ENCODE results near the gene PSMD1.
"Not testable (repeated sequence)": the region's sequence is repeated elsewhere in the genome, so short reads cannot be mapped to it uniquely, and the experiment has no call there.

Gene PSMD1

DNA sequence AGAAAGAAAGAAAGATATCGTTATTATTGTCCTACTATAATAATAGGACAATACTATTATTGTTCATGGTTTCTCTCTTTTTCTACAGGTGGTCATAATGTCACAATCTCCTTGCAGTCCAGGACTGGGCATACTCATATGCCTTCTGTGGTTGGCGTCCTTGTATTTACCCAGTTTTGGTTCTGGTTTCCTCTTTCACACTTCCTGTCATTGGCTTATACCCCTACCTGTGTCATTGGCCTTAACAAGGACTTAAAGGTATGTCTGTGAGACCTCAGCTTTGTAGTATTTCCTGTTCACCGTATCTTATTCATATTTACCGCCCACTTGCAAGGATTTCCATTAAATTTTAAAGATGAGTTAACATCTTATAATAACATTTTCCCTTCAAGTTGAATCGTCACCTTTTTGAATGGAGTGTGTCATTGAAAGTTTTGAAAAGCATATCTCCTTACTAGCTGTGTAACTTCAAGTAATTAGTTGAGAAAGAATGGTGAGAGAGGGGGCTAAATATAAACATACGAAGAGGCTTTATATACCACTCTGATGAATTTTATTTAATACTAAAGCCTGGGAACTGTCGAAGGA is 104.7 kb downstream of the PSMD1 start:
- DNase-seq, result peak; percentile 34

GRCh38 chr2:231161877-231162329 is 105.2 kb downstream of the PSMD1 start:
- DNase-seq, result peak; percentile 98

DNA sequence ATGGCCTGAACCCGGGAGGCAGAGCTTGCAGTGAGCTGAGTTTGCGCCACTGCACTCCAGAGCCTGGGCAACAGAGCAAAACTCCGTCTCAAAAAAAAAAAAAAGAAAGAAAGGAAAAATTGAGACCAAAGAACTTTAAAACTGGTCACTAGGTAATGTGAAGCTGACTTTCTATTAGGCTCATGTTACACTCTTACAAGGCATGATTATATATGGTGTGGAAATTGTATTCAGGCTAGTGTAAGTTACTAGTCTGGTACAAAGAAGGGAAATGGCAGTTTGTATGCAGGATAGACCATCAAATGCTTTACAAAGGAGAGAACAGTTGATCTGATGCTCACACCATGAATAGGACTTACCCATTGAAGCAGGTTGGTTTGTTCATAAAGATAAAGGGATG is 106.3 kb downstream of the PSMD1 start:
- no peak for DNase-seq

GRCh38 chr2:231163414-231164095 is 106.9 kb downstream of the PSMD1 start:
- DNase-seq, result no peak

GRCh38 chr2:231167745-231168459 is 111.2 kb downstream of the PSMD1 start:
- no peak for DNase-seq

DNA sequence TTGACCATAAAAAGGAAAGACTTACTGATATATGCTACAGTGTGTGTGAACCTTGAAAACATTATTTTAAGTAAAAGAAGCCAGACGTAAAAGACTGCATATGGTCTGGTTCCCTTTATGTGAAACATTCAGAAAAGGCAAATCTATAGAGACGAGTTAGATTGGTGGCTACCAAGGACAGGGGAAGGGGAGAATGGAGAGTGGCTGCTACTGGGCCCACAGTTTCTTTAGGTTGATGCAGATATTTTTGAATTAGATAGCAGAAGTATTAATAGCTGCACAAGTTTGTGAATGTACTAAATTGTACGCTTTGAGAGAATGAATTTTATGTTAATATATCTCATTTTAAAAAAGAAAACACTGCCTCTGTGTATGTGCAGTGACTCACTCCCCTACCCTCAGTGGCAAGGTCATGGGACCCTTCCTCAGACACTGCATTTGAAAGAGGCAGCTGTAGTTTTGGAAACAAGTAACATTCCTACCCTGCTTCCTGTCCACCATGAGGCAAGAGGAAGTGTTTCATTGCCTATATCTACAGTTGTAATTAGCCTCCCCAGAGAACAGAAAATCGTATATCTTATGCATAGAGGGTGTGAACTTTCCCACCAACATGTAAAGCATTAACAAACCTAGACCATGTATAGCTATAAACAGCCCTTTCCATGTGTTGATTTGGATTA is 111.9 kb downstream of the PSMD1 start:
- DNase-seq, result no peak

- no peak for DNase-seq
Measured at GRCh38 chr2:231169488-231169887, 112.8 kb downstream of the PSMD1 start.

- no peak for DNase-seq
Measured at GRCh38 chr2:231170055-231170454, 113.4 kb downstream of the PSMD1 start.

DNA sequence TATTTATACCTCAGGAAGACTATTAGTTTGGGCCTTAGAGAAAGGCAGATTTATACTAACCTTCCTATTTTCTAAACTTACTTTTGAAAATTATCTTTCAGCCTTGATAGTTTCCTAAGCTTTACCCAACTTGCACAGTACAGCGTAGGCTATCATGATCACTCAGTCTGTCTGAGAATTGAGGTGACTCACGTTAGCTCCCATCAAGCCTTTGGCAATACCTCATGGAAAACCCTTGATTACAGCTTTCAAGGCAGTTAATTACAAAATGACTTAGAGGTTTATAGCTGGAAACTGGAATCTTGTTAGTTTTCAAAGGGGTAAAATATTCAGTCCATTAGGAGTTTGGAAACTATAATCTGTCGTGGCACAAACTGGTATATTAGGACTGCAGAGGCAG is 115.4 kb downstream of the PSMD1 start:
- no peak for DNase-seq

GRCh38 chr2:231174211-231174651 is 117.6 kb downstream of the PSMD1 start:
- no peak for DNase-seq

DNA sequence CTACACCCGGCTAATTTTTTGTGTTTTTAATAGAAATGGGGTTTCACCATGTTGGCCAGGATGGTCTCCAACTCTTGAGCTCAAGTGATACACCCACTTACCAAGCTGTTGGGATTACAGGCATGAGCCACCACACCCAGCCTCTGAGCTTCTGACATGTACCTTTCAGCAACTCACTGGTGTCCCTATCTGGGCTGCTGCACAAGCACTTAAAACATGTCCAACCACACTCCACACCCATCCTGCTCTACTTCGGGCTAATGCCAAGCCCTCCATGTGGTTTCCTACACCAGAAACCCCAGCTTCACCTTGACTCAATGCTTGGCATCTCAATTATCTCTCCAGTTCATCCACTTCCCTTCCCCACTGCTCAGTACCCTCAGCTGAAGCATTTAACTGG is 119.4 kb downstream of the PSMD1 start:
- DNase-seq, result no peak

- DNase-seq, result no peak
Measured at GRCh38 chr2:231177156-231178025, 120.7 kb downstream of the PSMD1 start.

DNA sequence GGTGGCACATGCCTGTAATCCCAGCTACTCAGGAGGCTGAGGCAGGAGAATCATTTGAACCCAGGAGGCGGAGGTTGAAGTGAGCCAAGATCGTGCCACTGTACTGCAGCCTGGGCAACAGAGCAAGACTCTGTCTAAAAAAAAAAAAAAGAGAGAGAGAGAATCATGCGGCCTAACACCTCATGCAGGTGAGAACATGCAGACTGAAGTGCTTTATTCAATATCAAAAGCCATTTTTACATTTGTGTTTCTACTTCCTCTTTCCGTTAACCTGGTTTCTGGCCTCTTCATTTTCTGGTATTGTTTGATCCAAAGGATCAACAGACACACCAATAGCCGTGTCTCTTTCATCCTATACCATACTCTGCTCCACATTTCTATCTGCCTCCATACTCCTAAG is 122.1 kb downstream of the PSMD1 start:
- not testable (repeated sequence) for DNase-seq

DNA sequence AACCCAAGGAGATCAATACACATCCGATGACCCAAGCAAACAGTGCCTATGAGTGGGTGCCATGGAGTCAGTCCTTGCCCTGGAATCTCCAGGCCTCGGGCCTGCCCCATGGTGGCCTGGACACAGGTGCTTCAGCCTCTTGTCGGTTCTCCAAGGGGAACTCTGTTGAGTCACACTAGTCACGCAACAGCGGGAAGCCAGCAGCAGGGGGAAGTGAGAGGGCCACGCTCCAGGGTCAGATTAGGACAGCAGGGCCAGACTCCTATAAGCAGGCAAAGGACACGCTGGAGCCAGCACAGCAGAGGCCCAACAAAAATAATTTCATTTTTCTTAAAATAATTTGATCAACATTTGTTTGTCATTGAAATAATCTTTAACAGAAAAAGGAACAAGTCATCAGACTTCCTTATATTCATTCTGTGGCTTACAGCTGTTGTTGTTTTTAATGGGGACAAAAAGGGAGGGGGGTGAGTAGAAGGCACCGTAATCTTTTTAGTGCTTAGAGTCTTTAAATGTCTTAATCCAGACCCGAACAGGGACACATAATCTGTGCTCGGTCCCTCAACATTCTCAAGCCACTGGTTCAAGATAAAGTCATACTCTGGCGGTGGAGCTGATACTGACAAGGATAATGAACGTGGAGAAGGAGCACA is 125.3 kb downstream of the PSMD1 start:
- peak; percentile 80 for DNase-seq

DNA sequence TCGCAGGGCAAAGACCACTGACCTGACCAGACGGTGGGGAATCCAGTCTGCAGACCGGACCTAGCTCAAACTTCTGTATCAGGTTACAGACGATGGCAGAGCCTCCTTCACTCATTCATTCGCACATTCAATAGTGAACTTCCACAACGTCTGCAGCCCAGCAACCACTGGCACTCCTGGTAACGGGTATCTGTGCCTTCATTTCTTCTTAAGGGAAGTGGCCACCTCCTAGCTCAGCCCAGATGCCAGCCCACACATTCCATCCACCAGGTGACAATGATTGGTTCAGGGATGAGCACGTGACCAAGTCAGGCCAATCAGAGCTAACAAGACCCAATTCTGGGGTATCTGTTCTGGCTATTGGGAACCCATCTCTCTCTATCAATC is 125.8 kb downstream of the PSMD1 start:
- no peak for DNase-seq

DNA sequence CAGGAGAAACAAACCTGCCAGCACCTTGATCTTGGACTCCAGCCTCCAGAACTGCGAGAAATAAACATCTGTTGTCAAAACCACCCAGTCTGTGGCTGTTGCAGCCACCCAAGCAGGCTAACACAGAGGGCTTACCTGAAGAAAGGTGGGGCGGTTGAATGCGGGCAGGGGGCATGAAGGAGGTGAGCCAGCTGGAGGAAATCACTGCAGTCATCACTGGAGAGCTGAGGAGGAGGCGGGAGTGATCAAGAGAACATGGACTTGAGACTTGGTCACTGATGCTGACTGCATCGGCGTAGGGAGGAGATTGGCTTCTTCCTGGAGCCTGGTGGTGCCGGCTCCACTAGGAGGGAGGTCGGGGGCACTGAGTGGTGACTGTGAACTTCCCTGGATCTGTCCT is 127.2 kb downstream of the PSMD1 start:
- no peak for DNase-seq

- no peak for DNase-seq
Measured at GRCh38 chr2:231184319-231184718, 127.7 kb downstream of the PSMD1 start.

GRCh38 chr2:231185050-231185725 is 128.5 kb downstream of the PSMD1 start:
- DNase-seq, result no peak

DNA sequence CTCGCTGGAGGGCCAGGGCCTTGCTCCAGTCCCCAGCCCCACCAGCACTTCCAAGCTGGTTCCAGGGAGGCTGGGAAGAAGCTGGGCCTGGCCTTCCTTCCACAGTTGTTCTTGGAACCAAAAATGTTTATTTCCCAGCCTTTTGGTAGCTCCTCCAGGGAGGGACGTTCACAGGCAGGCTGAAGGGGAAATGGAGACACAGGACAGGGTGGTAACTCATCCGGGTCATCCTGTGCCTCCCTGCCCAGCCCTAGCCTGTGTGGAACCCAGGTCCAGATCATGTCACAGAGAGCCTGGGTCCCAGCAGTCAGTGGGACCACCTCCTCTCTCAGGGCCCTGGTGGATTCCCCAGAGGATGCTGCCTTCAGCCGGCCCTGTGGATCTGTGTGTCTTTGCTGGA is 129.2 kb downstream of the PSMD1 start:
- no peak for DNase-seq

- no peak for DNase-seq
Measured at GRCh38 chr2:231186325-231186724, 129.7 kb downstream of the PSMD1 start.

DNA sequence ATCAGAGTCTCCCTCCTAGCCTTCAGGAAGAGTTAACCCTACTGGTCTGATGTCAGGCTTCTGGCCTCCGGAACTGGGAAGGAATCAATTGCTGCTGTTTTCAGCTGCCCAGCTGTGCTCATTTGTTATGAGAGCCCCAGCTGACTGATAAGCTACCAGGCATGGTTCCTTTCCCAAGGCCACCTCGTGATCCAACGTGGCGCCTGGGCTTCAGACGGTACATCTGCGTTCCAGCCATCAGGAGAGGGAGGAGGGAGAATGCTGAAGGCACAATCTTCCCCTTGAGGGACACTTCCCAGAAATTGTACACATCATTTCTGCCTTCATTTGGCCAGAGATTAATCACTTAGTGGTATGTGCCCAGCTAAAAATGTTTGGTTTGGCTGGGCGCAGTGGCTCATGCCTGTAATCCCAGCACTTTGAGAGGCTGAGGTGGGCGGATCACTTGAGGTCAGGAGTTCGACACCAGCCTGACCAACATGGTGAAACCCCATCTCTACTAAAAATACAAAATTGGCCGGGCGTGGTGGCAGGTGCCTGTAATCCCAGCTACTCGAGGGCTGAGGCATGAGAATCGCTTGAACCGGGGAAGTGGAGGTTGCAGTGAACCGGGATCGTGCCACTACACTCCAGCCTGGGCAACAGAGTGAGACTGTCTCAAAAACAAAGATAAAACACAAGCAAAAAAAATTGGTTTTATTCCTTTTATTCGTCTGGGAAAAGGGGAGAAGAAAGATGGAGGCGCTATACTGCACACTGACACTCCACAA is 131.3 kb downstream of the PSMD1 start:
- DNase-seq, result peak; percentile 29
